Tibial nerve (tissue), 4 donors: ENCODE data around the gene PLCL2. TPM values are rescaled to one million over a fixed set of nuclear protein-coding genes. Genes with fewer than 3 reads are reported as not detected.

Source experiments
- DNase-seq, 2 donors: peaks; one replicate each; pipeline ENCODE4 v3.0.0-alpha.2; 2019; ENCODE audit warnings: low spot score in 2 of 2
- H3K27ac ChIP-seq, 4 donors: fragments of 200-600 bp; sonication (generic) in 3 of 4; one replicate each; pipeline ENCODE4 v1.5.1; 2017 to 2019; ENCODE audit warnings: mild to moderate bottlenecking in 1 of 4
- H3K27me3 ChIP-seq, 2 donors: fragments of 200-600 bp; sonication (generic) in 1 of 2; one replicate each; pipeline versions ENCODE4 v1.5.1 to v1.6.0; 2017 to 2019
- H3K36me3 ChIP-seq, 3 donors: fragments of 200-600 bp; sonication (generic); one replicate each; pipeline ENCODE4 v1.5.1; 2018 to 2019
- H3K4me1 ChIP-seq, 4 donors: fragments of 200-600 bp; sonication (generic) in 3 of 4; one replicate each; pipeline ENCODE4 v1.5.1; 2017 to 2019
- H3K4me3 ChIP-seq, 4 donors: fragments of 200-600 bp; sonication (generic) in 3 of 4; one replicate each; pipeline ENCODE4 v1.5.1; 2017 to 2019; ENCODE audit warnings: mild to moderate bottlenecking in 1 of 4, moderate library complexity in 1 of 4
- H3K9me3 ChIP-seq, 4 donors: fragments of 200-600 bp; sonication (generic) in 3 of 4; one replicate each; pipeline ENCODE4 v1.5.1; 2017 to 2019
- CTCF ChIP-seq, 5 experiments: fragments of 200-600 bp in 3 of 5; fragments of 450-650 bp in 2 of 5; sonication (generic) in 3 of 5; IDR thresholded peaks; one replicate each; pipeline ENCODE4 v1.5.1; 2016 to 2019; ENCODE audit warnings: antibody characterized with exemption in 5 of 5, mild to moderate bottlenecking in 3 of 5, moderate library complexity in 2 of 5
- EP300 ChIP-seq, 2 donors: sonication (generic); formaldehyde crosslinking; IDR thresholded peaks; one replicate each; pipeline ENCODE4 v1.6.1; 2017; ENCODE audit warnings: antibody characterized with exemption in 2 of 2, mild to moderate bottlenecking in 1 of 2
- POLR2A ChIP-seq, 2 donors: fragments of 450-650 bp; IDR thresholded peaks; one replicate each; pipeline ENCODE4 v1.6.1; 2017; ENCODE audit warnings: antibody characterized with exemption in 2 of 2, mild to moderate bottlenecking in 2 of 2, moderate library complexity in 2 of 2
- WGBS, 2 donors: methylation state at CpG; one replicate each; pipeline ENCODE4 v1.1.5; 2018; 5-methylcytosine and 5-hydroxymethylcytosine counted together
- total RNA-seq, 4 donors: library from RNA; depleted of rRNA; stranded (reverse); fragments of >200 nt; gene quantifications; one replicate each; pipeline ENCODE4 v1.1.0, GENCODE V29; 2016

Gene PLCL2
- total RNA-seq, 4 donors from 2014 or later: 17.7 to 39.3 (median 29.0) TPM

GRCh38 chr3:16883057-16883722 is 1.6 kb upstream of the PLCL2 start:
- Histone ChIP-seq H3K36me3 (no peaks in the 10 kb centered on the region), H3K27me3 (no peaks in the 10 kb centered on the region), H3K4me3 (peak overlapping the region in 3 of 4 donors; percentile 73 to 92 (median 89)), H3K27ac (peak overlapping the region; percentile 87 to 96 (median 96)), H3K4me1 (peaks cover 2 to 43% (median 11%) of the 10 kb centered on the region in 4 donors), H3K9me3 (no peaks in the 10 kb centered on the region)
- 63 to 71% methylated on average over 23 of the region's 23 CpGs for WGBS, 2 donors
- TF ChIP-seq CTCF (IDR thresholded peaks at IDR 0.05) (no peak), EP300 (IDR thresholded peaks at IDR 0.05) (peak in 1 of 2 donors; percentile 9)
- DNase-seq: no peak

- no peaks in the 10 kb centered on the region for H3K9me3 ChIP-seq
- H3K27ac ChIP-seq: peak overlapping the region; percentile 87 to 96 (median 96)
- no peaks in the 10 kb centered on the region for H3K36me3 ChIP-seq
- TF ChIP-seq EP300 (IDR thresholded peaks at IDR 0.05): no peak
- no peak for TF ChIP-seq POLR2A (IDR thresholded peaks at IDR 0.05)
- TF ChIP-seq CTCF (IDR thresholded peaks at IDR 0.05): no peak
- H3K4me1 ChIP-seq: peaks cover 2 to 43% (median 11%) of the 10 kb centered on the region in 4 donors
- peak in 1 of 2 donors; percentile 27 for DNase-seq
- WGBS, 2 donors: 36 to 64% methylated on average over 7 to 16 of the region's 16 CpGs
- peak overlapping the region; percentile 73 to 95 (median 90) for H3K4me3 ChIP-seq
- H3K27me3 ChIP-seq: no peaks in the 10 kb centered on the region
Measured at GRCh38 chr3:16883723-16884083, 1.1 kb upstream of the PLCL2 start.

- peak; percentile 25 to 54 for DNase-seq
- Histone ChIP-seq H3K9me3 (no peaks in the 10 kb centered on the region), H3K27ac (peak overlapping the region; percentile 87 to 96 (median 96)), H3K4me3 (peak overlapping the region; percentile 73 to 95 (median 90)), H3K4me1 (peaks cover 2 to 48% (median 13%) of the 10 kb centered on the region in 4 donors), H3K36me3 (no peaks in the 10 kb centered on the region), H3K27me3 (no peaks in the 10 kb centered on the region)
- 4% methylated on average over 29 to 34 of the region's 81 CpGs for WGBS, 2 donors
- peak; percentile 46 to 71 (median 59) for TF ChIP-seq CTCF (IDR thresholded peaks at IDR 0.05)
- no peak for TF ChIP-seq POLR2A (IDR thresholded peaks at IDR 0.05)
Measured at GRCh38 chr3:16884084-16884747, 539 bp upstream of the PLCL2 start.

GRCh38 chr3:16885593-16886302 is 993 bp downstream of the PLCL2 start:
- DNase-seq: no peak
- Histone ChIP-seq H3K36me3 (no peaks in the 10 kb centered on the region), H3K9me3 (no peaks in the 10 kb centered on the region), H3K27ac (peak overlapping the region; percentile 87 to 96 (median 96)), H3K4me1 (peaks cover 2 to 63% (median 22%) of the 10 kb centered on the region in 4 donors), H3K4me3 (peak overlapping the region; percentile 73 to 95 (median 90)), H3K27me3 (no peaks in the 10 kb centered on the region)
- 13 to 15% methylated on average over 15 of the region's 15 CpGs for WGBS, 2 donors
- TF ChIP-seq EP300 (IDR thresholded peaks at IDR 0.05): peak in 1 of 2 donors; percentile 3
- TF ChIP-seq CTCF (IDR thresholded peaks at IDR 0.05): no peak
- no peak for TF ChIP-seq POLR2A (IDR thresholded peaks at IDR 0.05)
